H1 (cell line): ENCODE results near the gene NLK. TPM values are rescaled to one million over a fixed set of nuclear protein-coding genes. Genes with fewer than 3 reads are reported as not detected.

Experiments
- CBX8 ChIP-seq: fragments of 300-800, 300-1000 bp; sonication (generic); IDR thresholded peaks from 2 replicates; pipeline ENCODE4 v1.7.1; 2016; ENCODE audit warnings: low read depth, low read length, borderline replicate concordance
- HDAC6 ChIP-seq: IDR thresholded peaks from one replicate; pipeline ENCODE4 v1.7.1; 2012; ENCODE audit warnings: low read depth, mild to moderate bottlenecking, inconsistent platforms, low read length, moderate library complexity
- KDM4A ChIP-seq: IDR thresholded peaks from one replicate; pipeline ENCODE4 v1.7.1; 2012; ENCODE audit warnings: low read depth, mild to moderate bottlenecking, moderate library complexity, low read length, inconsistent platforms; ENCODE audit not compliant: severe bottlenecking
- NRF1 ChIP-seq: IDR thresholded peaks from 2 replicates; pipeline ENCODE4 v1.6.1; 2011; ENCODE audit warnings: mild to moderate bottlenecking, low read depth, low read length, improper control_type of control experiment
- RAD21 ChIP-seq, 2 experiments: IDR thresholded peaks in 1 of 2; conservative IDR thresholded peaks in 1 of 2; 2 replicates each; pipeline ENCODE4 v1.6.1; 2011; ENCODE audit warnings: low read depth in 2 of 2, low read length in 2 of 2, improper control_type of control experiment in 1 of 2, inconsistent platforms in 1 of 2, mild to moderate bottlenecking in 1 of 2, moderate library complexity in 1 of 2
- ZNF274 ChIP-seq: IDR thresholded peaks from 2 replicates; pipeline ENCODE4 v1.7.0; 2012; ENCODE audit warnings: low read length, borderline replicate concordance; ENCODE audit errors: extremely low read depth
- polyA plus RNA-seq, 7 experiments: library from polyadenylated mRNA; depleted of rRNA in 3 of 7; stranded (reverse) in 5 of 7; unstranded in 2 of 7; fragments of >200 nt in 5 of 7; fragments of 200-250 nt in 2 of 7; gene quantifications; 1 replicate in 5 of 7; 2 replicates in 1 of 7; 4 replicates in 1 of 7; pipeline versions ENCODE4 v1.2.1 to v1.2.3, GENCODE V29; 2011 to 2013; ENCODE audit warnings: missing spikeins in 2 of 7, mixed read lengths in 2 of 7
- total RNA-seq: library from RNA; stranded (reverse); fragmentation: NEBNext Ultra II Directional; extraction: Animal tissue kit (Norgen Biotek cat#: 25700); gene quantifications from 2 replicates; pipeline ENCODE4 v1.2.1, GENCODE V29; 2021
- TF ChIP-seq, protein P1 (sequence below): IDR thresholded peaks from 2 replicates; pipeline ENCODE4 v1.6.1; 2012; ENCODE audit warnings: inconsistent platforms

Gene NLK
- total and polyA plus RNA-seq, 2 of the 8 experiments (the other 6 are each of a cell fraction or from before 2014, with no cell fraction given): 30.8 to 49.9 TPM

- no peak for TF ChIP-seq CBX8
- TF ChIP-seq NRF1: no peak
- TF ChIP-seq RAD21 (IDR thresholded peaks at IDR 0.05 in 1 of 2, conservative IDR thresholded peaks at IDR 0.05 in 1 of 2; ENCODE audit: low read depth in 2 of 2, low read length in 2 of 2): no peak
- no peak for TF ChIP-seq HDAC6
- TF ChIP-seq ZNF274: no peak
- TF ChIP-seq KDM4A: no peak
- TF ChIP-seq, protein P1, sequence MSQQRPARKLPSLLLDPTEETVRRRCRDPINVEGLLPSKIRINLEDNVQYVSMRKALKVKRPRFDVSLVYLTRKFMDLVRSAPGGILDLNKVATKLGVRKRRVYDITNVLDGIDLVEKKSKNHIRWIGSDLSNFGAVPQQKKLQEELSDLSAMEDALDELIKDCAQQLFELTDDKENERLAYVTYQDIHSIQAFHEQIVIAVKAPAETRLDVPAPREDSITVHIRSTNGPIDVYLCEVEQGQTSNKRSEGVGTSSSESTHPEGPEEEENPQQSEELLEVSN: no peak
Observed at GRCh38 chr17:28161311-28161710, 118.8 kb downstream of the NLK start (continued).
